Sigmoid colon (tissue), 4 donors: ENCODE measurements around the gene GPHB5.

Source experiments
- POLR2AphosphoS5 ChIP-seq, 4 donors: sonication (generic); formaldehyde crosslinking; IDR thresholded peaks; one replicate each; pipeline ENCODE4 v1.6.1; 2017; ENCODE audit warnings: antibody characterized with exemption in 4 of 4
- TF ChIP-seq, protein P1 (sequence below), 4 experiments: fragments of 450-650 bp in 3 of 4; fragments of 200-600 bp in 1 of 4; IDR thresholded peaks; one replicate each; pipeline ENCODE4 v1.5.1; 2016 to 2019; ENCODE audit warnings: antibody characterized with exemption in 4 of 4, mild to moderate bottlenecking in 3 of 4, moderate library complexity in 2 of 4

- TF ChIP-seq POLR2AphosphoS5 (IDR thresholded peaks at IDR 0.05): no peak
- TF ChIP-seq, protein P1, sequence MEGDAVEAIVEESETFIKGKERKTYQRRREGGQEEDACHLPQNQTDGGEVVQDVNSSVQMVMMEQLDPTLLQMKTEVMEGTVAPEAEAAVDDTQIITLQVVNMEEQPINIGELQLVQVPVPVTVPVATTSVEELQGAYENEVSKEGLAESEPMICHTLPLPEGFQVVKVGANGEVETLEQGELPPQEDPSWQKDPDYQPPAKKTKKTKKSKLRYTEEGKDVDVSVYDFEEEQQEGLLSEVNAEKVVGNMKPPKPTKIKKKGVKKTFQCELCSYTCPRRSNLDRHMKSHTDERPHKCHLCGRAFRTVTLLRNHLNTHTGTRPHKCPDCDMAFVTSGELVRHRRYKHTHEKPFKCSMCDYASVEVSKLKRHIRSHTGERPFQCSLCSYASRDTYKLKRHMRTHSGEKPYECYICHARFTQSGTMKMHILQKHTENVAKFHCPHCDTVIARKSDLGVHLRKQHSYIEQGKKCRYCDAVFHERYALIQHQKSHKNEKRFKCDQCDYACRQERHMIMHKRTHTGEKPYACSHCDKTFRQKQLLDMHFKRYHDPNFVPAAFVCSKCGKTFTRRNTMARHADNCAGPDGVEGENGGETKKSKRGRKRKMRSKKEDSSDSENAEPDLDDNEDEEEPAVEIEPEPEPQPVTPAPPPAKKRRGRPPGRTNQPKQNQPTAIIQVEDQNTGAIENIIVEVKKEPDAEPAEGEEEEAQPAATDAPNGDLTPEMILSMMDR (IDR thresholded peaks at IDR 0.05): no peak
Measured at GRCh38 chr14:63297372-63298063, 21.2 kb downstream of the GPHB5 start.
